ENCODE data around the gene TRAPPC5. TPM values are rescaled to one million over a fixed set of nuclear protein-coding genes. Genes with fewer than 3 reads are reported as not detected.

TRAPPC5 gene
- total RNA-seq (10 to 100 TPM; 47.2 to 88.5 (median 77.4) TPM), polyA plus RNA-seq (100 to 1,000 TPM in 2 of 3 donors, 10 to 100 TPM in 1; 94.3 to 159 (median 128) TPM)
- long read RNA-seq, donor 1, full-length matches to known transcripts: 50 of 50 reads
- long read RNA-seq, donor 1, partial matches to known transcripts: 0 of 50 reads
- long read RNA-seq, donor 1, other reads (novel, unspliced or antisense): 0 of 50 reads
- long read RNA-seq, donor 2, full-length matches to known transcripts: 34 of 34 reads
- long read RNA-seq, donor 2, partial matches to known transcripts: 0 of 34 reads
- long read RNA-seq, donor 2, other reads (novel, unspliced or antisense): 0 of 34 reads

GRCh38 chr19:7680606-7681339 is at the start of gene TRAPPC5:
Gene TRAPPC5 (plus strand): TSS chr19:7680833. CDS start chr19:7682254, 1,421 bp downstream.
- Histone ChIP-seq H3K27ac (peak within 1 kb of the TSS; percentile 78 to 98 (median 96)), H3K9me3 (no peaks in the 10 kb centered on the region), H3K27me3 (replicated peaks in 1 of 7) (peaks cover 0 to 42% (median 14%) of the 10 kb centered on the region in 7 donors), H3K4me1 (peaks cover 6 to 80% (median 42%) of the 10 kb centered on the region in 6 donors), H3K36me3 (peaks cover 0 to 39% (median 29%) of the 10 kb centered on the region in 6 donors), H3K4me3 (peak within 1 kb of the TSS; percentile 78 to 100 (median 94))
- TF ChIP-seq POLR2A (IDR thresholded peaks at IDR 0.05): peak in 2 of 3 donors; percentile 47 to 67
- peak; percentile 91 to 93 (median 91) for TF ChIP-seq POLR2AphosphoS5 (IDR thresholded peaks at IDR 0.05)
- TF ChIP-seq CTCF (IDR thresholded peaks at IDR 0.05 in 8 of 11, conservative IDR thresholded peaks at IDR 0.05 in 3 of 11): peak; percentile 37 to 100 (median 100)
- intact Hi-C loops (cut with DNase I; ENCODE audit: low total_unique reads): loop anchor here (5.0 kb wide), 2 partner anchors 113 to 117 kb away; no protein-coding TSS in a partner anchor
- peak; percentile 98 for DNase-seq
- WGBS, 5 donors: 0 to 1% (median 0%) methylated on average over 24 to 79 of the region's 79 CpGs

GRCh38 chr19:7631577-7631976 is 49.1 kb upstream of the TRAPPC5 start:
- peaks cover 0 to 35% (median 16%) of the 10 kb centered on the region in 6 donors for H3K36me3 ChIP-seq
- TF ChIP-seq CTCF (IDR thresholded peaks at IDR 0.05 in 8 of 11, conservative IDR thresholded peaks at IDR 0.05 in 3 of 11): no peak
- TF ChIP-seq POLR2A (IDR thresholded peaks at IDR 0.05): no peak
- no peak for TF ChIP-seq POLR2AphosphoS5 (IDR thresholded peaks at IDR 0.05)
- H3K9me3 ChIP-seq: no peaks in the 10 kb centered on the region
- peaks cover 0 to 4% (median 0%) of the 10 kb centered on the region in 7 donors for H3K27me3 ChIP-seq (replicated peaks in 1 of 7)
- no peak for DNase-seq
- intact Hi-C loops (cut with DNase I; ENCODE audit: low total_unique reads): no loop called here
- peaks cover 26 to 67% (median 49%) of the 10 kb centered on the region in 6 donors for H3K4me1 ChIP-seq
- WGBS, 5 donors: 88 to 94% (median 93%) methylated on average over 11 to 12 of the region's 12 CpGs
- no peak overlapping the region for H3K4me3 ChIP-seq
- H3K27ac ChIP-seq: no peak overlapping the region

- Histone ChIP-seq H3K27ac (no peak overlapping the region), H3K9me3 (no peaks in the 10 kb centered on the region), H3K27me3 (replicated peaks in 1 of 7) (peaks cover 0 to 14% (median 0%) of the 10 kb centered on the region in 7 donors), H3K4me3 (no peak overlapping the region), H3K4me1 (peaks cover 27 to 66% (median 51%) of the 10 kb centered on the region in 6 donors), H3K36me3 (peaks cover 0 to 25% (median 12%) of the 10 kb centered on the region in 6 donors)
- WGBS, 5 donors: 92 to 96% (median 93%) methylated on average over 18 to 40 of the region's 40 CpGs
- no peak for DNase-seq
- intact Hi-C loops (cut with DNase I; ENCODE audit: low total_unique reads): no loop called here
- TF ChIP-seq CTCF (IDR thresholded peaks at IDR 0.05 in 8 of 11, conservative IDR thresholded peaks at IDR 0.05 in 3 of 11): no peak
- TF ChIP-seq POLR2A (IDR thresholded peaks at IDR 0.05): no peak
- peak in 1 of 3 donors; percentile 43 for TF ChIP-seq POLR2AphosphoS5 (IDR thresholded peaks at IDR 0.05)
Observed at GRCh38 chr19:7632340-7633203, 48.1 kb upstream of the TRAPPC5 start.

All from spleen (tissue), 13 donors.